ENCODE results near the gene PLEKHG2. TPM values are rescaled to one million over a fixed set of nuclear protein-coding genes. Genes with fewer than 3 reads are reported as not detected.

Gene PLEKHG2
- total and polyA plus RNA-seq, 2 experiments from 2014 or later: 25.3 to 34.0 TPM

- H3K36me3 ChIP-seq (replicated peaks; ENCODE audit: insufficient read depth, low read depth): no peaks in the 10 kb centered on the region
- no peak overlapping the region for H2AFZ ChIP-seq
- H3K4me2 ChIP-seq: no peak overlapping the region
- H3K9me3 ChIP-seq (ENCODE audit: low read depth): no peaks in the 10 kb centered on the region
- no peaks in the 10 kb centered on the region for H4K20me1 ChIP-seq (ENCODE audit: insufficient read depth, poor library complexity, severe bottlenecking)
- DNase-seq (ENCODE audit: low spot score): no peak
- no peaks in the 10 kb centered on the region for H3K27me3 ChIP-seq
- WGBS (ENCODE audit: low lambda C conversion rate, missing lambda C conversion rate): 94% methylated on average over 5 of the region's 5 CpGs
- H3K79me2 ChIP-seq: peaks cover 3% of the 10 kb centered on the region
- TF ChIP-seq EZH2 (IDR thresholded peaks at IDR 0.05; ENCODE audit: borderline replicate concordance): no peak
- no peak for TF ChIP-seq EZH2phosphoT487 (IDR thresholded peaks at IDR 0.05; ENCODE audit: low read depth, severe bottlenecking, unreplicated experiment)
- TF ChIP-seq CTCF (IDR thresholded peaks at IDR 0.05; ENCODE audit: poor library complexity): no peak
- no peak overlapping the region for H3K27ac ChIP-seq
- no peak overlapping the region for H3K4me3 ChIP-seq
- no peaks in the 10 kb centered on the region for H3K9me2 ChIP-seq (replicated peaks; ENCODE audit: insufficient read depth)
- no peaks in the 10 kb centered on the region for H3K4me1 ChIP-seq (ENCODE audit: insufficient read depth)
Measured at GRCh38 chr19:39422020-39422419, 9.6 kb downstream of the PLEKHG2 start.

- DNase-seq (ENCODE audit: low spot score): no peak
- Histone ChIP-seq H4K20me1 (ENCODE audit: insufficient read depth, poor library complexity, severe bottlenecking) (no peaks in the 10 kb centered on the region), H3K27me3 (no peaks in the 10 kb centered on the region), H3K4me3 (no peak overlapping the region), H3K4me1 (ENCODE audit: insufficient read depth) (peaks cover 10% of the 10 kb centered on the region), H3K79me2 (peaks cover 5% of the 10 kb centered on the region), H2AFZ (no peak overlapping the region), H3K9me2 (replicated peaks; ENCODE audit: insufficient read depth) (no peaks in the 10 kb centered on the region), H3K9me3 (ENCODE audit: low read depth) (no peaks in the 10 kb centered on the region), H3K4me2 (no peak overlapping the region), H3K36me3 (replicated peaks; ENCODE audit: insufficient read depth, low read depth) (no peaks in the 10 kb centered on the region), H3K27ac (no peak overlapping the region)
- TF ChIP-seq CTCF (IDR thresholded peaks at IDR 0.05; ENCODE audit: poor library complexity) (no peak), EZH2 (IDR thresholded peaks at IDR 0.05; ENCODE audit: borderline replicate concordance) (no peak), EZH2phosphoT487 (IDR thresholded peaks at IDR 0.05; ENCODE audit: low read depth, severe bottlenecking, unreplicated experiment) (no peak)
- 96% methylated on average over 33 of the region's 35 CpGs for WGBS (ENCODE audit: low lambda C conversion rate, missing lambda C conversion rate)
Measured at GRCh38 chr19:39423258-39424086, 11.0 kb downstream of the PLEKHG2 start.

DNA sequence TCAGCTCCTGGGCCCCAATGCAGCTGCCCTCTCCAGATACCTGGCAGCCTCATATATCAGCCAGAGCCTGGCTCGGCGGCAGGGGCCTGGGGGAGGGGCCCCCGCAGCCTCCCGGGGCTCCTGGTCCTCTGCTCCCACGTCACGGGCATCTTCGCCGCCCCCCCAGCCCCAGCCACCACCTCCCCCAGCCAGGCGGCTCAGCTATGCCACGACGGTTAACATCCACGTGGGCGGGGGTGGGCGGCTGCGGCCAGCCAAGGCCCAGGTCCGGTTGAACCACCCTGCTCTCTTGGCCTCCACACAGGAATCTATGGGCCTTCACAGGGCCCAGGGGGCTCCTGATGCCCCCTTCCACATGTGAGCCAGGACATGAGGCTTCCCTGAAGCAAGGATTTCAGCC is 12.5 kb downstream of the PLEKHG2 start:
- no peak overlapping the region for H3K27ac ChIP-seq
- no peak overlapping the region for H3K4me2 ChIP-seq
- H3K4me1 ChIP-seq (ENCODE audit: insufficient read depth): peaks cover 20% of the 10 kb centered on the region
- no peaks in the 10 kb centered on the region for H3K27me3 ChIP-seq
- no peak for TF ChIP-seq CTCF (IDR thresholded peaks at IDR 0.05; ENCODE audit: poor library complexity)
- TF ChIP-seq EZH2 (IDR thresholded peaks at IDR 0.05; ENCODE audit: borderline replicate concordance): no peak
- TF ChIP-seq EZH2phosphoT487 (IDR thresholded peaks at IDR 0.05; ENCODE audit: low read depth, severe bottlenecking, unreplicated experiment): no peak
- H3K79me2 ChIP-seq: peaks cover 3% of the 10 kb centered on the region
- H3K4me3 ChIP-seq: no peak overlapping the region
- H2AFZ ChIP-seq: no peak overlapping the region
- H3K36me3 ChIP-seq (replicated peaks; ENCODE audit: insufficient read depth, low read depth): no peaks in the 10 kb centered on the region
- H3K9me3 ChIP-seq (ENCODE audit: low read depth): no peaks in the 10 kb centered on the region
- 88% methylated on average over 9 of the region's 16 CpGs for WGBS (ENCODE audit: low lambda C conversion rate, missing lambda C conversion rate)
- H4K20me1 ChIP-seq (ENCODE audit: insufficient read depth, poor library complexity, severe bottlenecking): no peaks in the 10 kb centered on the region
- DNase-seq (ENCODE audit: low spot score): no peak
- no peaks in the 10 kb centered on the region for H3K9me2 ChIP-seq (replicated peaks; ENCODE audit: insufficient read depth)
